Cardiac fibroblast (primary cell): ENCODE results near the gene TDRD9.

Experiments
- DNase-seq, 2 donors: peaks; one replicate each; pipeline versions ENCODE4 v3.0.0 to v3.0.0-alpha.2; 2010; ENCODE audit warnings: low read depth in 2 of 2
- H3K4me3 ChIP-seq, 2 donors: replicated peaks in 1 of 2; 1 replicate in 1 of 2; 2 replicates in 1 of 2; pipeline ENCODE4 v1.5.1; 2011; ENCODE audit warnings: low read depth in 2 of 2, low read length in 2 of 2, mild to moderate bottlenecking in 2 of 2, moderate library complexity in 1 of 2
- CTCF ChIP-seq: IDR thresholded peaks from one replicate; pipeline ENCODE4 v1.5.1; 2011; ENCODE audit warnings: low read depth, mild to moderate bottlenecking, low read length, inconsistent platforms

Gene TDRD9

GRCh38 chr14:104019029-104019428 is 90.8 kb downstream of the TDRD9 start:
- no peak for TF ChIP-seq CTCF

GRCh38 chr14:104019806-104020205 is 91.5 kb downstream of the TDRD9 start:
- no peak for TF ChIP-seq CTCF
- H3K4me3 ChIP-seq, result no peak overlapping the region
- no peak for DNase-seq

More at GRCh38 chr14:104019029-104019428, 90.8 kb downstream of the TDRD9 start:
- H3K4me3 ChIP-seq, result no peak overlapping the region
- DNase-seq, result no peak

GRCh38 chr14:104020471-104020870 is 92.2 kb downstream of the TDRD9 start:
- no peak overlapping the region for H3K4me3 ChIP-seq
- TF ChIP-seq CTCF, result no peak
- DNase-seq, result no peak

- no peak for TF ChIP-seq CTCF
- H3K4me3 ChIP-seq, result no peak overlapping the region
- DNase-seq, result no peak
Observed at GRCh38 chr14:104023325-104024055, 95.2 kb downstream of the TDRD9 start.

GRCh38 chr14:104025534-104025933 is 97.3 kb downstream of the TDRD9 start:
- TF ChIP-seq CTCF, result no peak
- no peak for DNase-seq
- H3K4me3 ChIP-seq, result no peak overlapping the region

GRCh38 chr14:104026024-104026423 is 97.8 kb downstream of the TDRD9 start:
- DNase-seq, result no peak
- TF ChIP-seq CTCF, result no peak
- no peak overlapping the region for H3K4me3 ChIP-seq

GRCh38 chr14:104030958-104031357 is 102.7 kb downstream of the TDRD9 start:
- no peak for DNase-seq
- no peak for TF ChIP-seq CTCF
- no peak overlapping the region for H3K4me3 ChIP-seq
